Choroid plexus epithelial cell (primary cell): ENCODE measurements around the gene SLC29A1.

Experiments
- DNase-seq: peaks from one replicate; pipeline ENCODE4 v3.0.0-alpha.2; 2010; ENCODE audit warnings: low read depth
- H3K4me3 ChIP-seq: 2 replicates; pipeline ENCODE4 v1.5.1; 2011; ENCODE audit warnings: low read depth, mild to moderate bottlenecking, control low read depth, low read length, moderate library complexity
- CTCF ChIP-seq: conservative IDR thresholded peaks from 2 replicates; pipeline ENCODE4 v1.5.1; 2011; ENCODE audit warnings: low read depth, mild to moderate bottlenecking, control low read depth, inconsistent platforms, low read length, moderate library complexity

Gene SLC29A1

GRCh38 chr6:44223319-44224028 is at the start of gene SLC29A1:
TSS of gene SLC29A1 (plus strand) at chr6:44223595. CDS start at chr6:44227314, 3,719 bp downstream.
- peak; percentile 40 for DNase-seq
- H3K4me3 ChIP-seq: peak within 1 kb of the TSS; percentile 57
- TF ChIP-seq CTCF: peak; percentile 5

GRCh38 chr6:44176130-44176761 is 47.1 kb upstream of the SLC29A1 start:
- no peak for TF ChIP-seq CTCF
- no peak for DNase-seq
- no peak overlapping the region for H3K4me3 ChIP-seq

GRCh38 chr6:44176762-44177509 is 46.5 kb upstream of the SLC29A1 start:
- no peak for DNase-seq
- no peak overlapping the region for H3K4me3 ChIP-seq

GRCh38 chr6:44177691-44178423 is 45.5 kb upstream of the SLC29A1 start:
- no peak for TF ChIP-seq CTCF
- no peak overlapping the region for H3K4me3 ChIP-seq
- DNase-seq: peak; percentile 71

More at GRCh38 chr6:44176762-44177509, 46.5 kb upstream of the SLC29A1 start:
- no peak for TF ChIP-seq CTCF

GRCh38 chr6:44178424-44179071 is 44.8 kb upstream of the SLC29A1 start:
- no peak overlapping the region for H3K4me3 ChIP-seq
- no peak for DNase-seq
- no peak for TF ChIP-seq CTCF

- H3K4me3 ChIP-seq: no peak overlapping the region
- no peak for TF ChIP-seq CTCF
These were observed 44.3 kb upstream of the SLC29A1 start for GRCh38 chr6:44179072-44179536.

More at GRCh38 chr6:44179072-44179536, 44.3 kb upstream of the SLC29A1 start:
- no peak for DNase-seq
